NCI-H1105 (cell line): ENCODE data around the gene ZFP64.
A peak's percentile ranks its signal among the peaks of the same experiment; 100 is the strongest.
"Not testable (repeated sequence)": the region's sequence is repeated elsewhere in the genome, so short reads cannot be mapped to it uniquely, and the experiment has no call there.

Source experiments
- DNase-seq: peaks from one replicate; lab custom pipeline; 2025; lab: John Stamatoyannopoulos, UW

Gene ZFP64

GRCh38 chr20:52191132-52191915, at the start of gene ZFP64:
Gene ZFP64, minus strand, starts transcription at chr20:52191779. Its CDS starts 143 bp downstream, at chr20:52191636.
- DNase-seq: peak; percentile 80

GRCh38 chr20:52240802-52241201, 49.2 kb upstream of the ZFP64 start:
- no peak for DNase-seq

- no peak for DNase-seq
These were observed 47.5 kb upstream of the ZFP64 start for GRCh38 chr20:52239102-52239501.

- no peak for DNase-seq
These were observed 44.7 kb upstream of the ZFP64 start for GRCh38 chr20:52236292-52236691.

GRCh38 chr20:52235129-52235528, 43.5 kb upstream of the ZFP64 start:
- DNase-seq: no peak

- DNase-seq: no peak
These were observed 42.9 kb upstream of the ZFP64 start for GRCh38 chr20:52234302-52235045.

GRCh38 chr20:52231230-52231746, 39.7 kb upstream of the ZFP64 start:
- no peak for DNase-seq

- peak; percentile 15 for DNase-seq
These were observed 38.8 kb upstream of the ZFP64 start for GRCh38 chr20:52230409-52230808.

GRCh38 chr20:52229346-52229745, 37.8 kb upstream of the ZFP64 start:
- DNase-seq: not testable (repeated sequence)

GRCh38 chr20:52226370-52226769, 34.8 kb upstream of the ZFP64 start:
- no peak for DNase-seq

- no peak for DNase-seq
These were observed 33.3 kb upstream of the ZFP64 start for GRCh38 chr20:52224920-52225319.

GRCh38 chr20:52221362-52221761, 29.8 kb upstream of the ZFP64 start:
- DNase-seq: not testable (repeated sequence)

- not testable (repeated sequence) for DNase-seq
These were observed 29.3 kb upstream of the ZFP64 start for GRCh38 chr20:52220891-52221290.

GRCh38 chr20:52219441-52219840, 27.9 kb upstream of the ZFP64 start:
- no peak for DNase-seq

- peak; percentile 14 for DNase-seq
These were observed 26.3 kb upstream of the ZFP64 start for GRCh38 chr20:52217689-52218395.

GRCh38 chr20:52213995-52214394, 22.4 kb upstream of the ZFP64 start:
- DNase-seq: no peak

- no peak for DNase-seq
These were observed 21.4 kb upstream of the ZFP64 start for GRCh38 chr20:52212943-52213342.

- no peak for DNase-seq
These were observed 18.7 kb upstream of the ZFP64 start for GRCh38 chr20:52210037-52210990.

GRCh38 chr20:52209154-52209571, 17.6 kb upstream of the ZFP64 start:
- DNase-seq: no peak

- no peak for DNase-seq
These were observed 15.6 kb upstream of the ZFP64 start for GRCh38 chr20:52207020-52207810.
